OCI-LY1 (cell line): ENCODE results near the gene PRSS57.

Source experiments
- EZH2 ChIP-seq: fragments of 200-600 bp; sonication (generic), shearing (Covaris generic); IDR thresholded peaks from 2 replicates; pipeline ENCODE4 v1.8.0; 2017; ENCODE audit warnings: borderline replicate concordance, mixed run types, mild to moderate bottlenecking, antibody characterized with exemption, low read length, moderate library complexity, mixed read lengths
- TF ChIP-seq, protein P1 (sequence below): fragments of 200-600 bp; sonication (generic), shearing (Covaris generic); IDR thresholded peaks from 2 replicates; pipeline ENCODE4 v1.5.1; 2017; ENCODE audit warnings: mild to moderate bottlenecking, antibody characterized with exemption, low read length, moderate library complexity, mixed read lengths

DNA sequence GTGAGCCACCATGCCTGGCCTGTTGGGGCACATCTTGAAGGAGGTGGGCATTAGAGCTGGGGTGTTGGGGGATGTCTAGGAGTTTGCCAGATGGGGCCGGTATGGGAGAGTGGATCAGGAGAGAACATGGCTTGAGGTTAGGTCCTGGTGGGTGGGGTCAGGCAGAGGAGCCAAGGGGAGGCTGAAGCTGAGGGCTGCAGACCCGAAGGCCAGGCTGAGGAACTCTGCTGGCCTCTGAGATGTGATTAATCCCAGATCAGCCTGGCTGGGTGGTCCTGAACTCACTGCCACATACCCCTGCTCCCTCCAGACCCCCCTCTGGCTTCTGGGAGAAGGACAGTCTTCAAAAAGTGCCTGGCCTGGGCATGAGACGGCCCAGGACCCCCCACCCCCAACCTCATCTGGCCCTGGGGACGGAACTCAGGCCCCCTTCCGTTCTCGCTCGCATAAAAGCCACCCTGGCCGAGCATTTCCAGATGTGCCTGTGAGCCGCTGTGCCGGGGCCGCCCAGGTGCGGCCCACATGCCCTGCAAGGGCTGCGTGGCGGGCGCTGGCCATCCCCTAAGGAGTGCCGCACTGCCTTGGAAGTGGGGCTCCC is 16.4 kb downstream of the PRSS57 start:
- TF ChIP-seq, protein P1, sequence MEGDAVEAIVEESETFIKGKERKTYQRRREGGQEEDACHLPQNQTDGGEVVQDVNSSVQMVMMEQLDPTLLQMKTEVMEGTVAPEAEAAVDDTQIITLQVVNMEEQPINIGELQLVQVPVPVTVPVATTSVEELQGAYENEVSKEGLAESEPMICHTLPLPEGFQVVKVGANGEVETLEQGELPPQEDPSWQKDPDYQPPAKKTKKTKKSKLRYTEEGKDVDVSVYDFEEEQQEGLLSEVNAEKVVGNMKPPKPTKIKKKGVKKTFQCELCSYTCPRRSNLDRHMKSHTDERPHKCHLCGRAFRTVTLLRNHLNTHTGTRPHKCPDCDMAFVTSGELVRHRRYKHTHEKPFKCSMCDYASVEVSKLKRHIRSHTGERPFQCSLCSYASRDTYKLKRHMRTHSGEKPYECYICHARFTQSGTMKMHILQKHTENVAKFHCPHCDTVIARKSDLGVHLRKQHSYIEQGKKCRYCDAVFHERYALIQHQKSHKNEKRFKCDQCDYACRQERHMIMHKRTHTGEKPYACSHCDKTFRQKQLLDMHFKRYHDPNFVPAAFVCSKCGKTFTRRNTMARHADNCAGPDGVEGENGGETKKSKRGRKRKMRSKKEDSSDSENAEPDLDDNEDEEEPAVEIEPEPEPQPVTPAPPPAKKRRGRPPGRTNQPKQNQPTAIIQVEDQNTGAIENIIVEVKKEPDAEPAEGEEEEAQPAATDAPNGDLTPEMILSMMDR: no peak
- TF ChIP-seq EZH2: no peak
